Ishikawa (cell line): ENCODE results near the gene FOXP2.

Experiments used
- CEBPB ChIP-seq: IDR thresholded peaks from 2 replicates; pipeline ENCODE4 v1.6.1; 2012
- CREB1 ChIP-seq: IDR thresholded peaks from 2 replicates; pipeline ENCODE4 v1.6.1; 2012; ENCODE audit warnings: low read depth
- EGR1 ChIP-seq: IDR thresholded peaks from 2 replicates; pipeline ENCODE4 v1.6.1; 2012
- EP300 ChIP-seq: IDR thresholded peaks from 2 replicates; pipeline ENCODE4 v1.6.1; 2012; ENCODE audit warnings: borderline replicate concordance
- FOXM1 ChIP-seq: IDR thresholded peaks from 2 replicates; pipeline ENCODE4 v1.6.1; 2012; ENCODE audit warnings: low read depth, borderline replicate concordance
- NFIC ChIP-seq: IDR thresholded peaks from 2 replicates; pipeline ENCODE4 v1.6.1; 2012
- RAD21 ChIP-seq: IDR thresholded peaks from 2 replicates; pipeline ENCODE4 v1.6.1; 2012; ENCODE audit warnings: low read depth
- TAF1 ChIP-seq: IDR thresholded peaks from 2 replicates; pipeline ENCODE4 v1.6.1; 2012; ENCODE audit warnings: low read depth, mild to moderate bottlenecking
- TCF12 ChIP-seq: IDR thresholded peaks from 2 replicates; pipeline ENCODE4 v1.6.1; 2012; ENCODE audit warnings: low read depth
- TEAD4 ChIP-seq: IDR thresholded peaks from 2 replicates; pipeline ENCODE4 v1.6.1; 2012
- YY1 ChIP-seq: IDR thresholded peaks from 2 replicates; pipeline ENCODE4 v1.6.1; 2012; ENCODE audit warnings: low read depth
- ZBTB7A ChIP-seq: IDR thresholded peaks from 2 replicates; pipeline ENCODE4 v1.6.1; 2012; ENCODE audit warnings: low read depth
- TF ChIP-seq, protein P1 (sequence below): IDR thresholded peaks from 2 replicates; pipeline ENCODE4 v1.6.1; 2012
- TF ChIP-seq, protein P2 (sequence below): IDR thresholded peaks from 2 replicates; pipeline ENCODE4 v1.6.1; 2012
- TF ChIP-seq, protein P3 (sequence below): IDR thresholded peaks from 2 replicates; pipeline ENCODE4 v1.6.1; 2012; ENCODE audit warnings: low read depth, mild to moderate bottlenecking

FOXP2 gene

DNA sequence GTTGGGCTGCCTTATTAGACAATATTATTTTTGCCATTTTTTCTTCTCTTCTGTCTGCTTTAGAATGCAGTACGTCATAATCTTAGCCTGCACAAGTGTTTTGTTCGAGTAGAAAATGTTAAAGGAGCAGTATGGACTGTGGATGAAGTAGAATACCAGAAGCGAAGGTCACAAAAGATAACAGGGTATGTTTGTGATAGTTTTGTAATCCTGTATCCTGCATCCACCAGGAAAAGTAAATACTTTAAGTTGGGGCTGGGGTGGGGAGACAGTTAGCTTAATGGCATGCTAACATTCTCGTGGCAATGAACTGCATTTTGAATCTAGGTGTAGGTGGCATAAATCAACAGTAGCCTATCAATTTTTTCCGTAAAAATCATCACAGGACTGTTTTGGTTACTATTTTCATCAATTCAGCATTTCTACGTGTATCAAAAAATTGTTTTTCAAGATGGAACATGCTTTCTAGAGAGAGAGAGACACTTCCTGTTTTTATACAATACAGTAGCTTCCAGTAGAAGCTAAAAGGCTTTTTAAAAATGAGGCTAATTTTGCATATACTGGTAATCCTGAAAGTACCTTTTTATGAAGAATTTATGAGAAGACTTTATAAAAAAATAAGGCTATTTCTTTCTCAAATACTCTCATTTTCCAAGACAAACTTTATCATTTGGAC, 247.5 kb downstream of the FOXP2 start:
- no peak for TF ChIP-seq ZBTB7A
- TF ChIP-seq, protein P1, sequence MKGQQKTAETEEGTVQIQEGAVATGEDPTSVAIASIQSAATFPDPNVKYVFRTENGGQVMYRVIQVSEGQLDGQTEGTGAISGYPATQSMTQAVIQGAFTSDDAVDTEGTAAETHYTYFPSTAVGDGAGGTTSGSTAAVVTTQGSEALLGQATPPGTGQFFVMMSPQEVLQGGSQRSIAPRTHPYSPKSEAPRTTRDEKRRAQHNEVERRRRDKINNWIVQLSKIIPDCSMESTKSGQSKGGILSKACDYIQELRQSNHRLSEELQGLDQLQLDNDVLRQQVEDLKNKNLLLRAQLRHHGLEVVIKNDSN = no peak
- TF ChIP-seq EP300 = no peak
- TF ChIP-seq FOXM1 = no peak
- TF ChIP-seq YY1 = no peak
- TF ChIP-seq, protein P2, sequence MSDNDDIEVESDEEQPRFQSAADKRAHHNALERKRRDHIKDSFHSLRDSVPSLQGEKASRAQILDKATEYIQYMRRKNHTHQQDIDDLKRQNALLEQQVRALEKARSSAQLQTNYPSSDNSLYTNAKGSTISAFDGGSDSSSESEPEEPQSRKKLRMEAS = no peak
- no peak for TF ChIP-seq CEBPB
- no peak for TF ChIP-seq RAD21
- no peak for TF ChIP-seq TCF12
- no peak for TF ChIP-seq NFIC

DNA sequence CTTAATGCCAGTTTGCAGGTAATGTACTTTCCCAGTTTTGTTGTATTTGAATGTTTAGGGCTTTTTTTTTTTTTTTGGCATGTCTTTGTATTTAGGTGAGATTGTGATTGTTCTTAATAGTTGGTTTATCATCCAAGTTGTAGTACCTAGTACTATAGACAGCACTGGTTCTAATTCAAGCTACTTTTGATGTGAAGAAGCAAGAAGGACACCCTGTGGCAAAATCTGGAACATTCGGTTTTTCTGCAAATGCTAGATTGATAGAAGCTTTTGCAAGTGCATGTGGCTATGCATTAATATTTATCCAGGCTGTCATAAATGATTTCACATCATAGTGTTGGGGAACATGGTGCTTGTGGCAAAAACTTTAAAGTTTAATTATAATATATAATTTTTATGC, 248.9 kb downstream of the FOXP2 start:
- TF ChIP-seq FOXM1 (no peak), RAD21 (peak; percentile 49)

GRCh38 chr7:114670676-114671075, 256.1 kb downstream of the FOXP2 start:
- TF ChIP-seq CREB1 (no peak), RAD21 (no peak), TCF12 (no peak), EP300 (no peak), CEBPB (no peak), ZBTB7A (no peak), TEAD4 (no peak), YY1 (no peak), FOXM1 (no peak), TAF1 (no peak), NFIC (no peak), EGR1 (no peak)
- TF ChIP-seq, protein P3, sequence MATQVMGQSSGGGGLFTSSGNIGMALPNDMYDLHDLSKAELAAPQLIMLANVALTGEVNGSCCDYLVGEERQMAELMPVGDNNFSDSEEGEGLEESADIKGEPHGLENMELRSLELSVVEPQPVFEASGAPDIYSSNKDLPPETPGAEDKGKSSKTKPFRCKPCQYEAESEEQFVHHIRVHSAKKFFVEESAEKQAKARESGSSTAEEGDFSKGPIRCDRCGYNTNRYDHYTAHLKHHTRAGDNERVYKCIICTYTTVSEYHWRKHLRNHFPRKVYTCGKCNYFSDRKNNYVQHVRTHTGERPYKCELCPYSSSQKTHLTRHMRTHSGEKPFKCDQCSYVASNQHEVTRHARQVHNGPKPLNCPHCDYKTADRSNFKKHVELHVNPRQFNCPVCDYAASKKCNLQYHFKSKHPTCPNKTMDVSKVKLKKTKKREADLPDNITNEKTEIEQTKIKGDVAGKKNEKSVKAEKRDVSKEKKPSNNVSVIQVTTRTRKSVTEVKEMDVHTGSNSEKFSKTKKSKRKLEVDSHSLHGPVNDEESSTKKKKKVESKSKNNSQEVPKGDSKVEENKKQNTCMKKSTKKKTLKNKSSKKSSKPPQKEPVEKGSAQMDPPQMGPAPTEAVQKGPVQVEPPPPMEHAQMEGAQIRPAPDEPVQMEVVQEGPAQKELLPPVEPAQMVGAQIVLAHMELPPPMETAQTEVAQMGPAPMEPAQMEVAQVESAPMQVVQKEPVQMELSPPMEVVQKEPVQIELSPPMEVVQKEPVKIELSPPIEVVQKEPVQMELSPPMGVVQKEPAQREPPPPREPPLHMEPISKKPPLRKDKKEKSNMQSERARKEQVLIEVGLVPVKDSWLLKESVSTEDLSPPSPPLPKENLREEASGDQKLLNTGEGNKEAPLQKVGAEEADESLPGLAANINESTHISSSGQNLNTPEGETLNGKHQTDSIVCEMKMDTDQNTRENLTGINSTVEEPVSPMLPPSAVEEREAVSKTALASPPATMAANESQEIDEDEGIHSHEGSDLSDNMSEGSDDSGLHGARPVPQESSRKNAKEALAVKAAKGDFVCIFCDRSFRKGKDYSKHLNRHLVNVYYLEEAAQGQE = no peak
- TF ChIP-seq, protein P1 = no peak
- TF ChIP-seq, protein P2 = no peak

- TF ChIP-seq, protein P1 = no peak
- no peak for TF ChIP-seq YY1
- TF ChIP-seq EGR1 = no peak
- no peak for TF ChIP-seq RAD21
- TF ChIP-seq TEAD4 = no peak
- TF ChIP-seq, protein P3 = no peak
- no peak for TF ChIP-seq NFIC
- TF ChIP-seq FOXM1 = no peak
- no peak for TF ChIP-seq EP300
- no peak for TF ChIP-seq TAF1
- TF ChIP-seq, protein P2 = no peak
- TF ChIP-seq CREB1 = no peak
- no peak for TF ChIP-seq CEBPB
- no peak for TF ChIP-seq ZBTB7A
- TF ChIP-seq TCF12 = no peak
These were observed 257.0 kb downstream of the FOXP2 start for GRCh38 chr7:114671563-114672123.

DNA sequence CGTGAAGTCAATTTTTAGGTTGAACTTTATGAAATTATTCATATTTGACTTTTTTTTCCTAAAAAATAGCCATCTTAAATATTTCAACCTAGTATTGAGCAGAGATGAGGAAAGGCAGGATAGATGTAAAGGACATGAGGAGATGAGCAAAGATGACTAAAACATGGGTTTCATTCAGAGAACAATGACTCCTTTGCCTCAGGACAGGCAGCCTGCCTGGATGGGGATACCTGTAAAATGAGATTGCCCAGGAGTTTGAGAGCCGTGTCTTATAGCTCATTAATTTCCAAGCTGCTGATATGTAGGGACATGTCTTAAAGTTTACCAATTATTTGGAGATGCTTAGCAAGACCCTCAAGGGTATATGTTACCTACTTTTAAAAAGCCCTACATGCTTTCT, 263.5 kb downstream of the FOXP2 start:
- TF ChIP-seq, protein P1 = no peak
- no peak for TF ChIP-seq NFIC
- no peak for TF ChIP-seq TEAD4
- TF ChIP-seq RAD21 = no peak
